22Rv1 (cell line): ENCODE results near the gene GPAM.

Experiments
- H3K27ac ChIP-seq: fragments of 450-650 bp; 2 replicates; pipeline ENCODE4 v1.5.1; 2017
- CTCF ChIP-seq: fragments of 450-650 bp; IDR thresholded peaks from 2 replicates; pipeline ENCODE4 v1.5.1; 2017; ENCODE audit warnings: mild to moderate bottlenecking
- ZFX ChIP-seq: fragments of 450-650 bp; IDR thresholded peaks from 2 replicates; pipeline ENCODE4 v1.6.1; 2017; ENCODE audit warnings: antibody characterized with exemption, borderline replicate concordance

GPAM gene

DNA sequence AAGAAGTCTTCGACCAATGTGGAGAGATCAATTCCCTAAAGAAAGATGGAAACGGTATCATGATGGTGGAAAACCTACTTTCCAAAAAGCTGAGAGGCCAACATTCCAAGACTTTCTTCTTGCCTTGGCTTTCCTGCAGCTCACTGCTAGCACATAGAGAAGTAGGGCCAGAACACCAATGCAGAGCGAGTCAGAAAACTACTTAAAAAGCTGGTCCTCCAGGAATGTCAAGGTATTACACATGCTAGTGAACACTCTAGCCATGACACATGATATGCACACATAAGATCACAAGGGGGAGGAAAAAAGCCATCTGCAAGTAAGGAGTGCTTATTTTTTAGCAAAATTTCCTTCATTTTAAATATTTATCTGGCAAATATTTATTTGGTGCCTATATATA, 22.7 kb downstream of the GPAM start:
- no peak for TF ChIP-seq ZFX
- TF ChIP-seq CTCF = no peak
- no peak overlapping the region for H3K27ac ChIP-seq

- TF ChIP-seq CTCF (no peak), ZFX (no peak)
- H3K27ac ChIP-seq = no peak overlapping the region
Observed at GRCh38 chr10:112159469-112159868, 24.1 kb downstream of the GPAM start.

- TF ChIP-seq CTCF (no peak), ZFX (no peak)
- H3K27ac ChIP-seq = no peak overlapping the region
Observed at GRCh38 chr10:112151524-112152039, 32.0 kb downstream of the GPAM start.

DNA sequence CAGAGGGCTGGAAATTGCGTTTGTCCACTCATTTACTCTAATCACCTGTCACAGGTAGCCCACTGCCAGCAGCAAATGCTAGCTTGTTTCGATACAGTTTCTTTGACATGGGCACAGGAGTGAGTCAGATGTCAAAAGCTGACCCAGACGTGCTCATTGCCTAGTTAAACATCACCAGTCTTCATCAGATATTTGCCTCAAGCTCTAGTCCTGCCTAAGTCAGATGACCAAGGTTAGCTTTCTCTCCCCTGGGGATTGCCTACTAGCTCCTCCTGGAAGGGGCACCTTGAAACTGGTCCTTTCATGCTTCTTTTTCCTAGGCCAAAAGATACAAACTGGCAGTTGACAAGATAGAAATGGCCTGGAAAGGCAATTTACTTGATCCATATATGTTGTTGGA, 35.2 kb downstream of the GPAM start:
- H3K27ac ChIP-seq = no peak overlapping the region
- TF ChIP-seq CTCF (no peak), ZFX (no peak)

GRCh38 chr10:112146799-112147198, 36.8 kb downstream of the GPAM start:
- no peak overlapping the region for H3K27ac ChIP-seq
- TF ChIP-seq ZFX = no peak
- no peak for TF ChIP-seq CTCF

DNA sequence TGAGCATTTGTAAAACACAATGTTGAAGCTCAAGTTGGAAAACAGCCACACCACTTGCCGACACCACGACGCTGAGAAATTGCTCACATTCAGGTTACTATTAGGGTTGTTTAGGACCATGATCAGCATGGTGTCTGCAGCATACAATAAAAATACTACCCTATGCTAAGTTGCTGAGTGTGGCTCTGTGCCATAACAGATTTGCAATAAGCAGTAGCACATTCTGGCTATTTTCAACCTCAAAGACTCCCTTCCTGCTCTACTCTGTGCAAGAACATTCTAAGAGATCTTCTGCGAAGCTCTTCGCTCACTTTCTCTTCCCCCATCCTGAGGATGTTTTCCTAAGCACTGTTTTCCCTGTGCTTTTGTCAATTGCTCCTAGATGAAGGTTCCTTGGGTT, 38.3 kb downstream of the GPAM start:
- no peak for TF ChIP-seq CTCF
- no peak for TF ChIP-seq ZFX
- H3K27ac ChIP-seq = no peak overlapping the region

- no peak overlapping the region for H3K27ac ChIP-seq
- TF ChIP-seq CTCF = no peak
- TF ChIP-seq ZFX = no peak
Observed at GRCh38 chr10:112143420-112143819, 40.1 kb downstream of the GPAM start.
